Endothelial cell of umbilical vein (primary cell): ENCODE measurements around the gene CREG2. TPM values are rescaled to one million over a fixed set of nuclear protein-coding genes. Genes with fewer than 3 reads are reported as not detected.

ENCODE experiments used
- BruUV-seq: library from RNA; stranded (reverse); fragments of 400-500 nt; replicated peaks from 2 replicates; lab custom pipeline; 2021; lab: Mats Ljungman, UMichigan
- CTCF ChIA-PET: fragments of 300-600, 350-600 bp; sonication (Branson Sonifier 250); formaldehyde crosslinking; loops from one replicate; lab custom pipeline; 2021; ENCODE audit warnings: antibody characterized with exemption, inconsistent platforms; lab: Charles Lee
- POLR2A ChIA-PET: fragments of 300-600, 350-600 bp; sonication (Branson Sonifier 250); formaldehyde crosslinking; loops from one replicate; lab custom pipeline; 2021; ENCODE audit warnings: antibody characterized with exemption, inconsistent platforms; lab: Charles Lee
- DNase-seq: peaks from one replicate; pipeline ENCODE4 v3.0.0-alpha.2; 2011; ENCODE audit warnings: low read depth, low spot score
- FAIRE-seq: peaks from 2 replicates; lab custom pipeline; 2011; peaks lifted over from hg19 to GRCh38; lab: Jason Lieb, UNC
- H2AFZ ChIP-seq: 2 replicates; pipeline ENCODE4 v1.6.0; 2012; ENCODE audit warnings: low read depth, low read length, control low read depth, inconsistent platforms
- H3K27ac ChIP-seq: 2 replicates; pipeline ENCODE4 v1.5.1; 2011; ENCODE audit warnings: low read depth, mild to moderate bottlenecking, control low read depth, low read length, moderate library complexity; ENCODE audit not compliant: insufficient read depth
- H3K27me3 ChIP-seq, 2 experiments: 2 replicates each; pipeline versions ENCODE4 v1.6.0 to v1.6.1; 2011; ENCODE audit warnings: low read length in 2 of 2, mixed read lengths in 1 of 2; ENCODE audit not compliant: control insufficient read depth in 2 of 2, insufficient read depth in 2 of 2
- H3K36me3 ChIP-seq, 2 experiments: 2 replicates in 1 of 2; 3 replicates in 1 of 2; pipeline ENCODE4 v1.5.1; 2011; ENCODE audit warnings: low read length in 2 of 2, mild to moderate bottlenecking in 1 of 2, moderate library complexity in 1 of 2; ENCODE audit not compliant: control insufficient read depth in 2 of 2, insufficient read depth in 2 of 2; ENCODE audit errors: extremely low read depth in 1 of 2
- H3K4me1 ChIP-seq: 3 replicates; pipeline ENCODE4 v1.5.1; 2011; ENCODE audit warnings: mild to moderate bottlenecking, low read length; ENCODE audit not compliant: control insufficient read depth, insufficient read depth; ENCODE audit errors: extremely low read depth
- H3K4me2 ChIP-seq: 2 replicates; pipeline ENCODE4 v1.6.1; 2011; ENCODE audit warnings: low read length, control low read depth, mixed read lengths; ENCODE audit not compliant: insufficient read depth
- H3K4me3 ChIP-seq, 3 experiments: fragments of 200-600 bp in 1 of 3; sonication (generic), shearing (Covaris generic) in 1 of 3; replicated peaks in 1 of 3; 2 replicates each; pipeline ENCODE4 v1.5.1; 2011 to 2016; ENCODE audit warnings: control low read depth in 3 of 3, low read length in 3 of 3, mild to moderate bottlenecking in 2 of 3, inconsistent platforms in 1 of 3, low read depth in 1 of 3, moderate library complexity in 1 of 3; ENCODE audit not compliant: insufficient read depth in 1 of 3
- H3K79me2 ChIP-seq: 2 replicates; pipeline ENCODE4 v1.6.0; 2012; ENCODE audit warnings: low read length, inconsistent platforms; ENCODE audit not compliant: control insufficient read depth, insufficient read depth
- H3K9ac ChIP-seq: replicated peaks from 2 replicates; pipeline ENCODE3; 2011; ENCODE audit warnings: low read length, control low read depth; ENCODE audit not compliant: insufficient read depth; ENCODE audit errors: extremely low read depth
- H3K9me1 ChIP-seq: replicated peaks from 3 replicates; pipeline ENCODE4 v1.6.0; 2011; ENCODE audit warnings: mild to moderate bottlenecking, low read length; ENCODE audit not compliant: control insufficient read depth, insufficient read depth; ENCODE audit errors: extremely low read depth
- H3K9me3 ChIP-seq: replicated peaks from 2 replicates; pipeline ENCODE4 v1.5.1; 2012; ENCODE audit warnings: low read length, inconsistent platforms; ENCODE audit not compliant: control insufficient read depth, insufficient read depth
- H4K20me1 ChIP-seq: replicated peaks from 2 replicates; pipeline ENCODE3; 2011; ENCODE audit warnings: mild to moderate bottlenecking, low read length; ENCODE audit not compliant: control insufficient read depth, insufficient read depth; ENCODE audit errors: extremely low read depth
- FOS ChIP-seq: IDR thresholded peaks from 2 replicates; pipeline ENCODE4 v1.6.1; 2011; ENCODE audit warnings: mild to moderate bottlenecking, low read length, moderate library complexity, borderline replicate concordance; ENCODE audit not compliant: insufficient read depth
- GATA2 ChIP-seq: IDR thresholded peaks from 2 replicates; pipeline ENCODE4 v1.7.0; 2011; ENCODE audit warnings: low read depth, mild to moderate bottlenecking, moderate library complexity, mixed read lengths, low read length; ENCODE audit not compliant: insufficient read length, insufficient read depth
- MAX ChIP-seq: IDR thresholded peaks from 2 replicates; pipeline ENCODE4 v1.6.1; 2011; ENCODE audit not compliant: insufficient read depth, insufficient read length
- MYC ChIP-seq: IDR thresholded peaks from one replicate; pipeline ENCODE4 v1.6.1; 2011; ENCODE audit warnings: mild to moderate bottlenecking, low read depth, low read length
- POLR2A ChIP-seq: IDR thresholded peaks from 2 replicates; pipeline ENCODE4 v1.6.1; 2012; ENCODE audit warnings: low read depth, mild to moderate bottlenecking, control low read depth, low read length
- dilution Hi-C: fragments of 300-500 bp; cut with MboI; formaldehyde crosslinking; loops from one replicate; pipeline ENCODE4 v1.15.0; 2019; ENCODE audit warnings: low sequenced_read_pairs; ENCODE audit not compliant: extremely low pct_ligation_motif_present
- intact Hi-C: fragments of 100-400 bp; cut with micrococcal nuclease; formaldehyde crosslinking; loops from one replicate; pipeline ENCODE4 v1.10.0; 2022
- polyA plus RNA-seq, 4 experiments: library from polyadenylated mRNA; depleted of rRNA in 3 of 4; stranded (reverse) in 3 of 4; unstranded in 1 of 4; fragments of >200 nt; gene quantifications; 2 replicates each; pipeline versions ENCODE4 v1.2.1 to v1.2.3, GENCODE V29; 2011 to 2012; ENCODE audit warnings: missing spikeins in 1 of 4
- total RNA-seq: library from RNA; stranded (reverse); gene quantifications from 2 replicates; pipeline ENCODE4 v1.2.3, GENCODE V29; 2021
- TF ChIP-seq, protein P1 (sequence below), 2 donors: IDR thresholded peaks; 1 replicate in 1 of 2; 2 replicates in 1 of 2; pipeline ENCODE4 v1.5.1; 2011; ENCODE audit warnings: low read length in 2 of 2, mild to moderate bottlenecking in 2 of 2, moderate library complexity in 2 of 2, control low read depth in 1 of 2, inconsistent platforms in 1 of 2, low read depth in 1 of 2; ENCODE audit not compliant: insufficient read depth in 1 of 2; ENCODE audit errors: extremely low read depth in 1 of 2

CREG2 gene
- total and polyA plus RNA-seq, 2 donors (not counting 3 experiments of a cell fraction or from before 2014, with no cell fraction given): 0.48 to 2.0 TPM

DNA sequence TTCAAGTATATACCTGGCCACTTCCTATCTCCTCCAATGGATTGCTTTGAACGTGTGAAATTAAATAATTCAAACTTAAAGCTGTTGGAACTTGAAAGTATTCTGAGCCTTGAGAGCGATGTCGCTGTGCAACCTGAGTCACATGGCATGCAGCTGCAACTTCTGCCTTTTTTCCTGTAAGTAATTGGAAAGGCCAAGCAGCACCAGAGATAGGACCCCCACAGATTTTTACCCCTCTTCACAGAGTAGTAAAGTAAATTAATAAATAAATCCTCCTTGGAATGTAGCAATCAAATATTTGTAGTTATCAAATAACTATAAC lies 75.6 kb downstream of the CREG2 start:
- peaks cover 20% of the 10 kb centered on the region for H3K79me2 ChIP-seq
- no peak for DNase-seq

More for the DNA sequence above, 75.6 kb downstream of the CREG2 start:
- ChIA-PET POLR2A (no interaction called here), CTCF (interaction anchor here (0.9 to 1.1 kb wide), 2 partner anchors 11 to 31 kb away, joined by 3 to 5 read pairs; no protein-coding TSS in a partner anchor)
- Histone ChIP-seq H3K4me2 (no peak overlapping the region), H3K9ac (no peak overlapping the region), H3K4me1 (peaks cover 5% of the 10 kb centered on the region), H3K9me3 (no peaks in the 10 kb centered on the region), H3K27me3 (no peaks in the 10 kb centered on the region), H3K9me1 (no peaks in the 10 kb centered on the region), H3K27ac (no peak overlapping the region), H4K20me1 (peaks cover under 1% of the 10 kb centered on the region), H3K36me3 (no peaks in the 10 kb centered on the region), H2AFZ (no peak overlapping the region), H3K4me3 (no peak overlapping the region)
- intact Hi-C loops (no loop called here), dilution Hi-C loops (no loop called here)
- no peak for FAIRE-seq
- no TSS peak for BruUV-seq
- TF ChIP-seq MYC: no peak
- TF ChIP-seq, protein P1, sequence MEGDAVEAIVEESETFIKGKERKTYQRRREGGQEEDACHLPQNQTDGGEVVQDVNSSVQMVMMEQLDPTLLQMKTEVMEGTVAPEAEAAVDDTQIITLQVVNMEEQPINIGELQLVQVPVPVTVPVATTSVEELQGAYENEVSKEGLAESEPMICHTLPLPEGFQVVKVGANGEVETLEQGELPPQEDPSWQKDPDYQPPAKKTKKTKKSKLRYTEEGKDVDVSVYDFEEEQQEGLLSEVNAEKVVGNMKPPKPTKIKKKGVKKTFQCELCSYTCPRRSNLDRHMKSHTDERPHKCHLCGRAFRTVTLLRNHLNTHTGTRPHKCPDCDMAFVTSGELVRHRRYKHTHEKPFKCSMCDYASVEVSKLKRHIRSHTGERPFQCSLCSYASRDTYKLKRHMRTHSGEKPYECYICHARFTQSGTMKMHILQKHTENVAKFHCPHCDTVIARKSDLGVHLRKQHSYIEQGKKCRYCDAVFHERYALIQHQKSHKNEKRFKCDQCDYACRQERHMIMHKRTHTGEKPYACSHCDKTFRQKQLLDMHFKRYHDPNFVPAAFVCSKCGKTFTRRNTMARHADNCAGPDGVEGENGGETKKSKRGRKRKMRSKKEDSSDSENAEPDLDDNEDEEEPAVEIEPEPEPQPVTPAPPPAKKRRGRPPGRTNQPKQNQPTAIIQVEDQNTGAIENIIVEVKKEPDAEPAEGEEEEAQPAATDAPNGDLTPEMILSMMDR (IDR thresholded peaks at IDR 0.05; ENCODE audit: extremely low read depth in 1 of 2, insufficient read depth in 1 of 2, low read depth in 1 of 2, low read length in 2 of 2): no peak
- no peak for TF ChIP-seq MAX
- no peak for TF ChIP-seq POLR2A
- TF ChIP-seq FOS: no peak
- TF ChIP-seq GATA2: no peak
